ENCODE measurements around the gene TMBIM1.

GRCh38 chr2:218325566-218326160, 33.4 kb upstream of the TMBIM1 start:
- no peak for TF ChIP-seq EZH2phosphoT487 (IDR thresholded peaks at IDR 0.05; ENCODE audit: borderline replicate concordance, low read depth)
- TF ChIP-seq CTCF (IDR thresholded peaks at IDR 0.05) = no peak
